Upper lobe of right lung (tissue), 1 donor: ENCODE data around the gene SEMA3A. TPM values are rescaled to one million over a fixed set of nuclear protein-coding genes. Genes with fewer than 3 reads are reported as not detected.

Experiments
- ATAC-seq: fragments of 200-7000 bp; cut with Tn5 transposase; one replicate; pipeline ENCODE4 v1.9.1; 2020; ENCODE audit warnings: mild to moderate bottlenecking, moderate library complexity
- DNase-seq: peaks from one replicate; pipeline ENCODE4 v3.0.0-alpha.2; 2020
- H3K27ac ChIP-seq: fragments of 200-600 bp; one replicate; pipeline ENCODE4 v1.8.0; 2022
- H3K27me3 ChIP-seq: fragments of 200-600 bp; one replicate; pipeline ENCODE4 v1.8.0; 2022; ENCODE audit warnings: mild to moderate bottlenecking
- H3K36me3 ChIP-seq: fragments of 200-600 bp; one replicate; pipeline ENCODE4 v1.8.0; 2022
- H3K4me1 ChIP-seq: fragments of 200-600 bp; one replicate; pipeline ENCODE4 v1.8.0; 2022
- H3K4me3 ChIP-seq: fragments of 200-600 bp; one replicate; pipeline ENCODE4 v1.8.0; 2022; ENCODE audit warnings: mild to moderate bottlenecking
- H3K9me3 ChIP-seq: fragments of 200-600 bp; one replicate; pipeline ENCODE4 v1.8.0; 2022
- intact Hi-C: fragments of 100-400 bp; cut with DNase I; formaldehyde crosslinking; loops from one replicate; pipeline ENCODE4 v1.11.0; 2022
- total RNA-seq: library from RNA; stranded (reverse); fragmentation: NEBNext Ultra II Directional; extraction: Animal tissue kit (Norgen Biotek cat#: 25700); gene quantifications from one replicate; pipeline ENCODE4 v1.2.1, GENCODE V29; 2021
- TF ChIP-seq, protein P1 (sequence below): fragments of 200-600 bp; IDR thresholded peaks from one replicate; pipeline ENCODE4 v1.8.0; 2022; ENCODE audit warnings: antibody characterized with exemption
- donor health status: DM: no; HTN: yes; CAD: no; lungs with severe emphysema.

SEMA3A gene
- total RNA-seq, 1 donor from 2014 or later: 12.0 TPM

DNA sequence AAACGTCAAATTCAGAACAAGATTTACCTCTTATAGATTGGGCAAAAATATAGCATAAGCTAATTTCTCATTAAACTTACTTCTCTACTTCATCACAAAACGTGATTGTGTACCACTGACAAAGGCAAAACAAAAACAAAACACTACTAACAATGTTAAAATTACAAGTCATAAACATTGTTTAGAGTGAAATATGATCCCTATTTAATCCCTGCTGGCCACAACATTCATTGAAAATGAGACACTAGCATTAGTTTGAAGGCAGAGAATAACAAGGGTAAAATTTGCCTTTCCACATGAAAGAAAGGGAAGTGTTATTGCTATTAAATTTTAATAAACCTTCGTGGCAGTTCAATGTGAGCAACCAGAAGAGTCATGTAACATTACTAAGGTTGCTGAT lies 45.0 kb downstream of the SEMA3A start:
- Histone ChIP-seq H3K4me3 (no peak overlapping the region), H3K27ac (no peak overlapping the region), H3K27me3 (no peaks in the 10 kb centered on the region), H3K36me3 (no peaks in the 10 kb centered on the region), H3K9me3 (no peaks in the 10 kb centered on the region), H3K4me1 (no peaks in the 10 kb centered on the region)
- ATAC-seq (no peak), DNase-seq (no peak)
- intact Hi-C loops: no loop called here
- TF ChIP-seq, protein P1, sequence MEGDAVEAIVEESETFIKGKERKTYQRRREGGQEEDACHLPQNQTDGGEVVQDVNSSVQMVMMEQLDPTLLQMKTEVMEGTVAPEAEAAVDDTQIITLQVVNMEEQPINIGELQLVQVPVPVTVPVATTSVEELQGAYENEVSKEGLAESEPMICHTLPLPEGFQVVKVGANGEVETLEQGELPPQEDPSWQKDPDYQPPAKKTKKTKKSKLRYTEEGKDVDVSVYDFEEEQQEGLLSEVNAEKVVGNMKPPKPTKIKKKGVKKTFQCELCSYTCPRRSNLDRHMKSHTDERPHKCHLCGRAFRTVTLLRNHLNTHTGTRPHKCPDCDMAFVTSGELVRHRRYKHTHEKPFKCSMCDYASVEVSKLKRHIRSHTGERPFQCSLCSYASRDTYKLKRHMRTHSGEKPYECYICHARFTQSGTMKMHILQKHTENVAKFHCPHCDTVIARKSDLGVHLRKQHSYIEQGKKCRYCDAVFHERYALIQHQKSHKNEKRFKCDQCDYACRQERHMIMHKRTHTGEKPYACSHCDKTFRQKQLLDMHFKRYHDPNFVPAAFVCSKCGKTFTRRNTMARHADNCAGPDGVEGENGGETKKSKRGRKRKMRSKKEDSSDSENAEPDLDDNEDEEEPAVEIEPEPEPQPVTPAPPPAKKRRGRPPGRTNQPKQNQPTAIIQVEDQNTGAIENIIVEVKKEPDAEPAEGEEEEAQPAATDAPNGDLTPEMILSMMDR: no peak

DNA sequence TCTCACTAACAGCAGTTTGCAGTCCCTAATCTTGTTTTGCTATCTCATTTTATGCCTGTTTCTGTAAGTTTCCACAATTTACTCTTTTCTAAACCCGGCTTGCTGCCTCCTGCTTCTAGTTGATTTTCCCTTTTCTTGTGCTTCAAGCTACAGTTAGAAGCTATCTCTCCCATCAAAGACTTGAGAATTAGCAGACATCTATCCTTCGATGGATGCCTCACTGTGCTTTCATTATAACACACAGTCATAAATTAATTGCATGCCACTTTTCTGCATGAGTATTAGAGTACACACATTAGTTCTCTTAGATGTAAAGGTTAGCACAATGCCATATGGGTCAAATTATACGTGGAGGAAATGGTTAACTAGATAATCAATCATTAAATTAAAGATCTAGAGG lies 48.7 kb downstream of the SEMA3A start:
- ATAC-seq (no peak), DNase-seq (no peak)
- H3K27me3 ChIP-seq: no peaks in the 10 kb centered on the region
- TF ChIP-seq, protein P1: no peak
- H3K4me1 ChIP-seq: no peaks in the 10 kb centered on the region
- intact Hi-C loops: no loop called here
- no peaks in the 10 kb centered on the region for H3K9me3 ChIP-seq
- no peak overlapping the region for H3K27ac ChIP-seq
- no peaks in the 10 kb centered on the region for H3K36me3 ChIP-seq
- no peak overlapping the region for H3K4me3 ChIP-seq

DNA sequence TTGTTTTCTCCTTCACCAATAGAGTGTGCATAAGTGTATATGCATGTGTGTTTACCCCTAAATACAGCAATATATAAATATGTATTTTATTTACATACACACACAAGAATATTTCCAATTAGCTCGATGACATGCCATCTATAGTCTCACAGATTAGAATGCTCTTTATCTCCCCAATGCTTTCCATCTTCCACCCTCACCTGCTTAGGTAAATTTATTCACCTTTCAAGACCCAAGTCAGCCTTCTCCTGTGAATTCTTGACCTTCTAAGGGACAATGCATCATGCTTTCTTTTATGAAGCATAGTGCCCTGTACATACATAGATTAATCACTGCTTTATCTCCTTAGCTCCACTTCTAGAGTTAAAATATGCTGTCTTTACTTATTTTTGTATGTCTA lies 49.7 kb downstream of the SEMA3A start:
- Histone ChIP-seq H3K4me3 (no peak overlapping the region), H3K9me3 (no peaks in the 10 kb centered on the region), H3K4me1 (no peaks in the 10 kb centered on the region), H3K27me3 (no peaks in the 10 kb centered on the region), H3K27ac (no peak overlapping the region), H3K36me3 (no peaks in the 10 kb centered on the region)
- intact Hi-C loops: no loop called here
- DNase-seq: no peak
- ATAC-seq: no peak
- TF ChIP-seq, protein P1: no peak

DNA sequence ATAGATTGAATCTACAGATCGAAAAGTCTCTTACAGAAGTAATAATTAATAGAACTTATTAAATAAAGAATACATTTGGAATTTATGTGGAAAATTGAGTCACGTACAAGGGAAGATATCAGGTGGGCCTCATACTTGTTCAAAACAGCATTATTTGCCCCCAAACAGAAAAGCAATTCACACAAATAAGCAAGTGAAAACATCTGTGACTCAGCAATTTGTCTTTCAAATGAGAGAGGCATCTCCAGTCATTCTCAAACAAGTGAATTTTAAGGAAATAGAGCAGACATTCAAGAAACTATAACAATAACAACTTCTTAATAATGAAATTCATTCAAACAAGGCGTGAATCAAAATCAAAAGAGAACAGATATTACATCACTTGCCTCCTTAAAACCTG lies 50.1 kb downstream of the SEMA3A start:
- Histone ChIP-seq H3K9me3 (no peaks in the 10 kb centered on the region), H3K4me1 (no peaks in the 10 kb centered on the region), H3K27ac (no peak overlapping the region), H3K4me3 (no peak overlapping the region), H3K27me3 (no peaks in the 10 kb centered on the region), H3K36me3 (no peaks in the 10 kb centered on the region)
- TF ChIP-seq, protein P1: no peak
- DNase-seq (no peak), ATAC-seq (no peak)
- intact Hi-C loops: no loop called here

DNA sequence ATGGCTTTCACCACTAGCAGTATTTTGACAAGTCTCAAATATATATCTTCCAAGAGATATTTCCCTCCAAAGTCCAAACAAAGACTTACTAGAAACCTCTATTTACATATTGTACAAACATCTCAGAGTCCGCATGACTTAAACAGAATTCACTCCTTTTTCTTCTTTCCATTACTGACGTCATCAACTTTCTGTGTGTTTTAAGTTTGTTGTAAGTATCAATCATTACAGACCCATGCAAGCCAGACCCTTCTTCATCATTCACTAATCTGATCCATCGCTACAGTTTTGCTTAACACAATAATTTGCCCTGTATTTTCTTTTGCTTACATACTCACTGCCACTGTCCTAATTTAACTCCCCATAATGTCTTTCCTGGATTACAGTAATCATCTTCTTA lies 51.9 kb downstream of the SEMA3A start:
- no peaks in the 10 kb centered on the region for H3K4me1 ChIP-seq
- H3K4me3 ChIP-seq: no peak overlapping the region
- no peaks in the 10 kb centered on the region for H3K27me3 ChIP-seq
- no peaks in the 10 kb centered on the region for H3K9me3 ChIP-seq
- TF ChIP-seq, protein P1: no peak
- intact Hi-C loops: no loop called here
- DNase-seq (no peak), ATAC-seq (no peak)
- no peak overlapping the region for H3K27ac ChIP-seq
- H3K36me3 ChIP-seq: no peaks in the 10 kb centered on the region

DNA sequence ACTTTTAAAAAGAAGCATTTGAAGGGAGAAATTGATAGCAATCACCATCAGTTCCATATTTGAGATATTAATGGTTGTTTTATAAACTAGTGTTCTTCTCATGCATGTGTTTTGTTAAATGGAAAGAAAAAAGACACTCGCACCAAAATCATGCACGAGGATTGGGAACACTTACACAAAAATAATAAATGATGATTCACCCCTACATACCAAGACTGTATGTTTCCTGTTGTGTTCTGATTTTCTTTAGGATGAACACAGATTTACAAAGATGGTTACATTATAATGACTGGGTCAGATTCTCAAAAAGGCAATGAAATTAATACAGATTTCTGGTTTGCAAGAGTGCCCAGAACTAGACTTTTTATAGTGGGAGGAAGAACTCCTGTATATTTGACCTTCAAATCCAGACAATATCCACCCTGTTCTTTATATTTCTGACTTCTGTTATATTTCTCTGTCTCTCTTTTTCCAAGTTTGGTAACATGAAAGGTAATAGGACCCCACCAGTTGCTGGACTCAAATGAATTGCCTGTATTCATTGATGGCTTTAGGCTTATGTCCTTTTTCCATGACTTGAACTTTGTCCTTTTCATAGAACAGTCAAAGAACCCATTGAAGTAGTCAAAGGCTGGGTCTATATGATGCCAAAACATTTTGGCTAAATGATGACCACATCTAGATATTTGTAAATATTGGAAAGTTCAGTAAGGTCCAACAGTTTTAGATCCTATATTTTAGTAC lies 54.4 kb downstream of the SEMA3A start:
- TF ChIP-seq, protein P1: no peak
- H3K4me1 ChIP-seq: no peaks in the 10 kb centered on the region
- no peaks in the 10 kb centered on the region for H3K36me3 ChIP-seq
- H3K9me3 ChIP-seq: no peaks in the 10 kb centered on the region
- intact Hi-C loops: no loop called here
- H3K4me3 ChIP-seq: no peak overlapping the region
- no peak overlapping the region for H3K27ac ChIP-seq
- no peaks in the 10 kb centered on the region for H3K27me3 ChIP-seq
- DNase-seq (no peak), ATAC-seq (no peak)
